ENCODE results near the gene UNC93B1.
"Not testable (repeated sequence)": the region's sequence is repeated elsewhere in the genome, so short reads cannot be mapped to it uniquely, and the experiment has no call there.

DNA sequence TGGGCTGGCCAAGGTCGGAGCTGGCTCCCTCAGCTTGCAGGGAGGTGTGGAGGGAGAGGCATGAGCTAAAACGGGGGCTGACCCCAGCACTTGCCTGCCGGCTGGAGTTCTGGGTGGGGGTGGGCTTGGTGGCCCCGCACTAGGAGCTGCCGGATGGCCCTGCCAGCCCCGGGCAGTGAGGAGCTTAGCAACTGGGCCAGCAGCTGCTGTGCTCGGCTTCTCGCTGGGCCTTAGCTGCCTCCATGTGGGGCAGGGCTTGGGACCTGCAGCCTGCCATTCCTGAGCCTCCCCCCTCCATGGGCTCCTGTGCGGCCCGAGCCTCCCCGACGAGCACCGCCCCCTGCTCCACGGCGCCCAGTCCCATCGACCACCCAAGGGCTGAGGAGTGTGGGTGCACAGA is 40.7 kb downstream of the UNC93B1 start:
- TF ChIP-seq, protein P1, sequence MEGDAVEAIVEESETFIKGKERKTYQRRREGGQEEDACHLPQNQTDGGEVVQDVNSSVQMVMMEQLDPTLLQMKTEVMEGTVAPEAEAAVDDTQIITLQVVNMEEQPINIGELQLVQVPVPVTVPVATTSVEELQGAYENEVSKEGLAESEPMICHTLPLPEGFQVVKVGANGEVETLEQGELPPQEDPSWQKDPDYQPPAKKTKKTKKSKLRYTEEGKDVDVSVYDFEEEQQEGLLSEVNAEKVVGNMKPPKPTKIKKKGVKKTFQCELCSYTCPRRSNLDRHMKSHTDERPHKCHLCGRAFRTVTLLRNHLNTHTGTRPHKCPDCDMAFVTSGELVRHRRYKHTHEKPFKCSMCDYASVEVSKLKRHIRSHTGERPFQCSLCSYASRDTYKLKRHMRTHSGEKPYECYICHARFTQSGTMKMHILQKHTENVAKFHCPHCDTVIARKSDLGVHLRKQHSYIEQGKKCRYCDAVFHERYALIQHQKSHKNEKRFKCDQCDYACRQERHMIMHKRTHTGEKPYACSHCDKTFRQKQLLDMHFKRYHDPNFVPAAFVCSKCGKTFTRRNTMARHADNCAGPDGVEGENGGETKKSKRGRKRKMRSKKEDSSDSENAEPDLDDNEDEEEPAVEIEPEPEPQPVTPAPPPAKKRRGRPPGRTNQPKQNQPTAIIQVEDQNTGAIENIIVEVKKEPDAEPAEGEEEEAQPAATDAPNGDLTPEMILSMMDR (IDR thresholded peaks at IDR 0.05), result not testable (repeated sequence)
- TF ChIP-seq EP300, POLR2A, POLR2AphosphoS5 (IDR thresholded peaks at IDR 0.05): not testable (repeated sequence)

Measured in upper lobe of left lung (tissue), 4 donors.